HL-60 (cell line): ENCODE data around the gene AIFM2.

Experiments
- DNase-seq, 2 experiments: peaks; one replicate each; pipeline ENCODE4 v3.0.0-alpha.2; 2010 to 2020; ENCODE audit warnings: low read depth in 1 of 2, low spot score in 1 of 2
- H3K27ac ChIP-seq: fragments of 250-450 bp; sonication (Bioruptor Pico); replicated peaks from 2 replicates; pipeline ENCODE4 v1.5.1; 2020; ENCODE audit warnings: mild to moderate bottlenecking, moderate library complexity
- H3K27me3 ChIP-seq: fragments of 250-450 bp; sonication (Bioruptor Pico); 2 replicates; pipeline ENCODE4 v1.5.1; 2021; ENCODE audit warnings: mild to moderate bottlenecking, moderate library complexity; ENCODE audit not compliant: insufficient read depth, poor library complexity, severe bottlenecking
- H3K4me3 ChIP-seq: replicated peaks from 2 replicates; pipeline ENCODE4 v1.5.1; 2011; ENCODE audit warnings: mild to moderate bottlenecking, control low read depth, low read length; ENCODE audit not compliant: insufficient read depth
- CTCF ChIP-seq: IDR thresholded peaks from one replicate; pipeline ENCODE4 v1.5.1; 2011; ENCODE audit warnings: low read length, control low read depth, inconsistent platforms; ENCODE audit not compliant: insufficient read depth
- GABPA ChIP-seq: IDR thresholded peaks from 2 replicates; pipeline ENCODE4 v1.6.1; 2012; ENCODE audit warnings: low read depth
- POLR2AphosphoS5 ChIP-seq: IDR thresholded peaks from 2 replicates; pipeline ENCODE4 v1.6.1; 2012; ENCODE audit warnings: low read depth
- REST ChIP-seq: IDR thresholded peaks from 2 replicates; pipeline ENCODE4 v1.6.1; 2012; ENCODE audit warnings: low read depth; ENCODE audit not compliant: insufficient replicate concordance
- SPI1 ChIP-seq: IDR thresholded peaks from 2 replicates; pipeline ENCODE4 v1.6.1; 2012; ENCODE audit warnings: low read depth, mild to moderate bottlenecking, borderline replicate concordance

Gene AIFM2

GRCh38 chr10:70140297-70140696, 7.7 kb upstream of the AIFM2 start:
- Histone ChIP-seq H3K27ac (no peak overlapping the region), H3K27me3 (no peaks in the 10 kb centered on the region), H3K4me3 (no peak overlapping the region)
- DNase-seq, result no peak
- TF ChIP-seq POLR2AphosphoS5 (no peak), SPI1 (no peak), GABPA (no peak)

- Histone ChIP-seq H3K4me3 (no peak overlapping the region), H3K27me3 (no peaks in the 10 kb centered on the region), H3K27ac (no peak overlapping the region)
- no peak for TF ChIP-seq SPI1
- TF ChIP-seq GABPA, result no peak
- no peak for TF ChIP-seq CTCF
- no peak for TF ChIP-seq POLR2AphosphoS5
- no peak for TF ChIP-seq REST
- no peak for DNase-seq
These were observed 7.3 kb upstream of the AIFM2 start for GRCh38 chr10:70139997-70140250.

GRCh38 chr10:70139151-70139996, 6.7 kb upstream of the AIFM2 start:
- Histone ChIP-seq H3K4me3 (no peak overlapping the region), H3K27ac (no peak overlapping the region), H3K27me3 (no peaks in the 10 kb centered on the region)
- TF ChIP-seq REST, result no peak
- no peak for TF ChIP-seq GABPA
- TF ChIP-seq SPI1, result no peak
- no peak for TF ChIP-seq POLR2AphosphoS5
- DNase-seq, result no peak

DNA sequence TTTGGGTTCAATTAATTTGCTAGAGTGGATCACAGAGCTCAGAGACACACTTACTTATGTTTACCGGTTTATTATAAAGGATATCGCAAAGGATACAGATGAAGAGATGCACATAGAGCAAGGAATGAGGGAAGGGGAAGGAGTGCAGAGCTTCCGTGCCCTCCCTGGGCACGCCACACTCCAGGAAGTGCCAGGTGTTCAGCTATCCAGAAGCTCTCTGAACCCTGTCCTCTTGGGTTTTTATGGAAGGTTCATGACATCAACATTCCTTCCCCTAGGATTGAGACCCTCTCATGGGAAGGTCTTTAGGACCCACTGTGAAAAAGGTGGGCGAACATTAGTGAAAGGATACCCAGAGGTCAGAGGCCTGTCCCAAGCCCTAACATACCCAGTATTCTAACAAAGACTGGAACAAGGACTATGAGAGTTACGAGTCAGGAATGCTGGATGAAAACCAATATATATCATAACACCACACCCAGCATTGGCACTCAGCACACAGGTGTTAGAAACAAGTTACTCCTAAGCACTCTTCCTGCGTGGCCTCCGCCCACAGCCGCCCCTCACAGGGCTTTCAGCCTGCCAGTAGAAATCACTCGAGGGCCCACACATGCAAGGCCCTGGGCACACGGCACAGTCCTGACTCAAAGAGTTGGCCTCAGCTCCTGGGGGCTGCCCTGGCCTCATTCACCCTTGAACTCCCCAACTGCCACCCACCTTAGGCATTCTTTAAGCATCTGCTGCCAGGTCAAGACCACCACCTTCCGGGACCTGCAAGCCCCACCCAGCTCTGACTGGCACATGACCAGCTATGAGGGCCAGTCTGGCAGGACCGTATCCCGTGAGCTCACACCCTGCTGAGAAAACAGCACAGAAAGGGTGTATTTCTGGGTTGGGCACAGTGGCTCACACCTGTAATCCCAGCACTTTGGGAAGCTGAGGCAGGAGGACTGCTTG, 5.6 kb upstream of the AIFM2 start:
- Histone ChIP-seq H3K27me3 (no peaks in the 10 kb centered on the region), H3K4me3 (no peak overlapping the region), H3K27ac (no peak overlapping the region)
- no peak for TF ChIP-seq CTCF
- no peak for TF ChIP-seq SPI1
- no peak for TF ChIP-seq REST
- no peak for TF ChIP-seq POLR2AphosphoS5
- TF ChIP-seq GABPA, result no peak
- DNase-seq, result no peak
